ENCODE measurements around the gene P4HB.
A peak's percentile ranks its signal among the peaks of the same experiment; 100 is the strongest.

Gene P4HB

GRCh38 chr17:81839301-81839700 is 21.0 kb downstream of the P4HB start:
- Histone ChIP-seq H3K4me2 (ENCODE audit: low read length) (peak overlapping the region; percentile 59), H3K27ac (no peak overlapping the region), H3K79me2 (no peaks in the 10 kb centered on the region), H3K4me3 (ENCODE audit: low read depth, low read length) (peak overlapping the region; percentile 29), H3K36me3 (ENCODE audit: control insufficient read depth, insufficient read depth, low read length) (no peaks in the 10 kb centered on the region), H3K4me1 (peaks cover 7% of the 10 kb centered on the region), H3K9ac (no peak overlapping the region), H2AFZ (peak overlapping the region; percentile 69), H3K27me3 (ENCODE audit: control insufficient read depth, insufficient read depth, low read length) (no peaks in the 10 kb centered on the region), H3K9me3 (ENCODE audit: control insufficient read depth, low read length) (no peaks in the 10 kb centered on the region)
- no peak for TF ChIP-seq CTCF (IDR thresholded peaks at IDR 0.05)

GRCh38 chr17:81838753-81839255 is 21.5 kb downstream of the P4HB start:
- no peak overlapping the region for H3K27ac ChIP-seq
- H3K4me1 ChIP-seq, result peaks cover 7% of the 10 kb centered on the region
- no peaks in the 10 kb centered on the region for H3K27me3 ChIP-seq (ENCODE audit: control insufficient read depth, insufficient read depth, low read length)
- peak overlapping the region; percentile 59 for H3K4me2 ChIP-seq (ENCODE audit: low read length)
- H3K36me3 ChIP-seq (ENCODE audit: control insufficient read depth, insufficient read depth, low read length), result no peaks in the 10 kb centered on the region
- H3K9me3 ChIP-seq (ENCODE audit: control insufficient read depth, low read length), result no peaks in the 10 kb centered on the region
- H3K4me3 ChIP-seq (ENCODE audit: low read depth, low read length), result peak overlapping the region; percentile 29
- H2AFZ ChIP-seq, result peak overlapping the region; percentile 69
- no peak for TF ChIP-seq CTCF (IDR thresholded peaks at IDR 0.05)
- H3K9ac ChIP-seq, result no peak overlapping the region
- no peaks in the 10 kb centered on the region for H3K79me2 ChIP-seq

DNA sequence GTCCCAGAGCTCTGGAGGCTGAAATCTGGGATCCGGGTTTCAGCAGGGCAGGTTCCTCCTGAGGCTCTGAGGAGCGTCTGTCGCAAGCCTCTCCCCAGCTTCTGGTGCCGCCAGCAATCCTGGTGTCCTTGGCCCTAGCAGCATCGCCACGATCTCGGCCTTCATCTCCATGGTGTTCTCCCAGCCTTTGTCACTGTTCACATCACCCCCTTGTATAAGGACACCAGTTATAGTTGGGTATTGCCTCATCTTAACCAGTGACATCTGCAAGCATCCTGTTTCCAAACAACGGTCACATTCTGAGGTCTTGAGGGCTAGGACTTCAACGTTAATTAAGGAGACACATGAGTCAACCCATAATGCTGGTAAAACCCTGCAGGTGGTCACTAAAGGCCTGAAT is 22.7 kb downstream of the P4HB start:
- Histone ChIP-seq H3K27me3 (ENCODE audit: control insufficient read depth, insufficient read depth, low read length) (no peaks in the 10 kb centered on the region), H3K9ac (no peak overlapping the region), H3K9me3 (ENCODE audit: control insufficient read depth, low read length) (no peaks in the 10 kb centered on the region), H3K79me2 (no peaks in the 10 kb centered on the region), H2AFZ (no peak overlapping the region), H3K27ac (no peak overlapping the region), H3K4me2 (ENCODE audit: low read length) (no peak overlapping the region), H3K4me1 (peaks cover 7% of the 10 kb centered on the region), H3K36me3 (ENCODE audit: control insufficient read depth, insufficient read depth, low read length) (no peaks in the 10 kb centered on the region), H3K4me3 (ENCODE audit: low read depth, low read length) (no peak overlapping the region)
- TF ChIP-seq CTCF (IDR thresholded peaks at IDR 0.05), result no peak

- Histone ChIP-seq H3K79me2 (peaks cover 8% of the 10 kb centered on the region), H2AFZ (no peak within 1 kb of the TSS), H3K9ac (no peak within 1 kb of the TSS), H3K27me3 (ENCODE audit: control insufficient read depth, insufficient read depth, low read length) (no peaks in the 10 kb centered on the region), H3K27ac (peak within 1 kb of the TSS; percentile 82), H3K9me3 (ENCODE audit: control insufficient read depth, low read length) (no peaks in the 10 kb centered on the region), H3K4me1 (peaks cover 6% of the 10 kb centered on the region), H3K4me3 (ENCODE audit: low read depth, low read length) (peak within 1 kb of the TSS; percentile 96), H3K4me2 (ENCODE audit: low read length) (peak within 1 kb of the TSS; percentile 79), H3K36me3 (ENCODE audit: control insufficient read depth, insufficient read depth, low read length) (no peaks in the 10 kb centered on the region)
- no peak for TF ChIP-seq CTCF (IDR thresholded peaks at IDR 0.05)
These were observed 25.5 kb downstream of the P4HB start, which contains the start of gene PPP1R27 for GRCh38 chr17:81834831-81835267. TSS of gene PPP1R27 (minus strand) at chr17:81835050. CDS start at chr17:81834953, 97 bp downstream.
